ENCODE results near the gene PTPRM. TPM values are rescaled to one million over a fixed set of nuclear protein-coding genes. Genes with fewer than 3 reads are reported as not detected.

PTPRM gene
- polyA plus RNA-seq, 3 donors, result 0.04 to 2.1 (median 0.66) TPM

DNA sequence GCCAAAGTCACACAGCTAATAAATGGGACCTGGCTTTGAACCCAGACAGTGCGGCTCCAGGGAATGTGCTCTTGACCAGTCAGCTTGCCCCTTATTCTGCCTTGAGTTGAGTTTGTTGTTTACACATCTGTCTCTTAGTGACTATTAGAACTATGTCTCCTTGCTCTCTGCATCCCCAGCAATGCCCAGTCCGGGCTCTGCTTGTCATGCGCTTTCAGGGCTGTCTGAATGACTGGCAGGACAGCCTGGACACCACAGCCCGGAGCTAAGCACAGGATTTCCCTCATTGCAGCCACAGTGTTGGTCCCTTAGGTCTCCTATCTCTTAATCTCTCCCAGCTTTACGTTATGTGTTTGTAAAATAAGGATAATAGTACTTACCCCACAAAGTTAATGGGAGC lies 795.7 kb downstream of the PTPRM start:
- Histone ChIP-seq H3K4me1 (ENCODE audit: control insufficient read depth in 1 of 2, insufficient read depth in 2 of 2, low read length in 2 of 2) (peaks cover 0 to 5% of the 10 kb centered on the region in 2 donors), H3K4me3 (replicated peaks in 1 of 3; ENCODE audit: low read depth in 2 of 3, low read length in 3 of 3) (no peak overlapping the region), H3K27me3 (ENCODE audit: control insufficient read depth in 2 of 2, insufficient read depth in 2 of 2, low read length in 2 of 2) (peaks cover 2 to 14% of the 10 kb centered on the region in 2 donors), H3K27ac (ENCODE audit: low read depth in 1 of 2, low read length in 2 of 2) (no peak overlapping the region), H2AFZ (ENCODE audit: insufficient read depth, low read depth, low read length, poor library complexity, severe bottlenecking) (no peak overlapping the region), H3K79me2 (ENCODE audit: insufficient read depth, low read length) (no peaks in the 10 kb centered on the region), H3K9ac (ENCODE audit: insufficient read depth, low read length, poor library complexity, severe bottlenecking) (no peak overlapping the region), H3K36me3 (replicated peaks in 1 of 2; ENCODE audit: control insufficient read depth in 1 of 2, insufficient read depth in 2 of 2, low read length in 2 of 2) (no peaks in the 10 kb centered on the region), H4K20me1 (ENCODE audit: insufficient read depth, low read length) (no peaks in the 10 kb centered on the region), H3K9me3 (replicated peaks in 1 of 2; ENCODE audit: control insufficient read depth in 1 of 2, insufficient read depth in 1 of 2, low read length in 2 of 2) (no peaks in the 10 kb centered on the region), H3K4me2 (replicated peaks; ENCODE audit: extremely low read depth, low read length, poor library complexity, severe bottlenecking) (no peak overlapping the region)
- Mint-ChIP-seq H3K4me1 (peaks cover 5% of the 10 kb centered on the region), H3K36me3 (no peaks in the 10 kb centered on the region), H3K27ac (no peak overlapping the region), H3K4me3 (no peak overlapping the region), H3K9me3 (peaks cover 0 to 6% (median 0%) of the 10 kb centered on the region in 7 donors), H3K27me3 (ENCODE audit: low read depth in 3 of 3) (peaks cover 15 to 22% (median 21%) of the 10 kb centered on the region in 3 donors)
- WGBS (ENCODE audit: insufficient coverage), result 100% methylated on average over 1 of the region's 5 CpGs
- TF ChIP-seq, protein P1, sequence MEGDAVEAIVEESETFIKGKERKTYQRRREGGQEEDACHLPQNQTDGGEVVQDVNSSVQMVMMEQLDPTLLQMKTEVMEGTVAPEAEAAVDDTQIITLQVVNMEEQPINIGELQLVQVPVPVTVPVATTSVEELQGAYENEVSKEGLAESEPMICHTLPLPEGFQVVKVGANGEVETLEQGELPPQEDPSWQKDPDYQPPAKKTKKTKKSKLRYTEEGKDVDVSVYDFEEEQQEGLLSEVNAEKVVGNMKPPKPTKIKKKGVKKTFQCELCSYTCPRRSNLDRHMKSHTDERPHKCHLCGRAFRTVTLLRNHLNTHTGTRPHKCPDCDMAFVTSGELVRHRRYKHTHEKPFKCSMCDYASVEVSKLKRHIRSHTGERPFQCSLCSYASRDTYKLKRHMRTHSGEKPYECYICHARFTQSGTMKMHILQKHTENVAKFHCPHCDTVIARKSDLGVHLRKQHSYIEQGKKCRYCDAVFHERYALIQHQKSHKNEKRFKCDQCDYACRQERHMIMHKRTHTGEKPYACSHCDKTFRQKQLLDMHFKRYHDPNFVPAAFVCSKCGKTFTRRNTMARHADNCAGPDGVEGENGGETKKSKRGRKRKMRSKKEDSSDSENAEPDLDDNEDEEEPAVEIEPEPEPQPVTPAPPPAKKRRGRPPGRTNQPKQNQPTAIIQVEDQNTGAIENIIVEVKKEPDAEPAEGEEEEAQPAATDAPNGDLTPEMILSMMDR (IDR thresholded peaks at IDR 0.05), result no peak
- no peak for DNase-seq
- intact Hi-C loops (cut with micrococcal nuclease), result no loop called here

DNA sequence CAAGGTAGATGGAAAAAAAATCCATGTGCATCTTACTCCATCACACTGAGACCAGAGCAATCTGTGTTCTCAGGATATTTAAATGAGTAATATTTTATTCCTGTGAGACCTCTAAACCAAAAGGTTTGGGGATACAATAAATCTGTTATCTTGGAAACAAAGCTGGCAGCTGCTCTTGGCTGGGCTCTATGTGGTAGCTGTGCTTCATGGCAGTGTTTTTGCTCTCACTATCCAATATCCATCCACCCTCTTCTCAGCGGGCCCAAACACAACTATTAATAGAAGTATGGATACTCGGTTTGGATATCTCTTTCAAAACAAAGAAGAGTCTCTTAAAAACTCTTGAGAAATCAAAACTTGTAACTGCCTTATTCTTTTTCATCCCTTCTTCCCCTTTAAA lies 797.3 kb downstream of the PTPRM start:
- H3K4me3 Mint-ChIP-seq, result no peak overlapping the region
- TF ChIP-seq, protein P1 (IDR thresholded peaks at IDR 0.05), result no peak
- Histone ChIP-seq H3K27ac (ENCODE audit: low read depth in 1 of 2, low read length in 2 of 2) (no peak overlapping the region), H3K4me2 (replicated peaks; ENCODE audit: extremely low read depth, low read length, poor library complexity, severe bottlenecking) (no peak overlapping the region), H2AFZ (ENCODE audit: insufficient read depth, low read depth, low read length, poor library complexity, severe bottlenecking) (no peak overlapping the region), H3K4me1 (ENCODE audit: control insufficient read depth in 1 of 2, insufficient read depth in 2 of 2, low read length in 2 of 2) (peaks cover 0 to 5% of the 10 kb centered on the region in 2 donors), H4K20me1 (ENCODE audit: insufficient read depth, low read length) (no peaks in the 10 kb centered on the region), H3K9ac (ENCODE audit: insufficient read depth, low read length, poor library complexity, severe bottlenecking) (no peak overlapping the region), H3K27me3 (ENCODE audit: control insufficient read depth in 2 of 2, insufficient read depth in 2 of 2, low read length in 2 of 2) (peaks cover 10 to 24% of the 10 kb centered on the region in 2 donors), H3K4me3 (replicated peaks in 1 of 3; ENCODE audit: low read depth in 2 of 3, low read length in 3 of 3) (no peak overlapping the region), H3K36me3 (replicated peaks in 1 of 2; ENCODE audit: control insufficient read depth in 1 of 2, insufficient read depth in 2 of 2, low read length in 2 of 2) (no peaks in the 10 kb centered on the region), H3K79me2 (ENCODE audit: insufficient read depth, low read length) (no peaks in the 10 kb centered on the region), H3K9me3 (replicated peaks in 1 of 2; ENCODE audit: control insufficient read depth in 1 of 2, insufficient read depth in 1 of 2, low read length in 2 of 2) (no peaks in the 10 kb centered on the region)
- WGBS (ENCODE audit: insufficient coverage), result 80% methylated on average over 1 of the region's 2 CpGs
- peaks cover 5% of the 10 kb centered on the region for H3K4me1 Mint-ChIP-seq
- intact Hi-C loops (cut with micrococcal nuclease), result no loop called here
- H3K36me3 Mint-ChIP-seq, result no peaks in the 10 kb centered on the region
- H3K27me3 Mint-ChIP-seq (ENCODE audit: low read depth in 3 of 3), result peaks cover 19 to 36% (median 30%) of the 10 kb centered on the region in 3 donors
- DNase-seq, result no peak
- H3K9me3 Mint-ChIP-seq, result peaks cover 0 to 6% (median 0%) of the 10 kb centered on the region in 7 donors
- H3K27ac Mint-ChIP-seq, result no peak overlapping the region
